HTERT RPE-1 (cell line): Measurements from ENCODE around the gene PRAMEF17.
"Not testable (repeated sequence)": the region's sequence is repeated elsewhere in the genome, so short reads cannot be mapped to it uniquely, and the experiment has no call there.

Experiments
- in situ Hi-C: fragments of 300-500 bp; cut with MboI; formaldehyde crosslinking; loops from 4 replicates; pipeline ENCODE4 v1.14.3; 2020; ENCODE audit warnings: low sequenced_read_pairs

The PRAMEF17 gene

GRCh38 chr1:13439104-13439783, 49.8 kb downstream of the PRAMEF17 start:
- in situ Hi-C loops, result not testable (repeated sequence)
